NOMO-1 (cell line): Measurements from ENCODE around the gene HAUS3.

Source experiments
- DNase-seq, 2 experiments: peaks; one replicate each; lab custom pipeline; 2025; ENCODE audit not compliant: unreplicated experiment in 2 of 2; lab: John Stamatoyannopoulos, UW

HAUS3 gene

GRCh38 chr4:2253160-2254084 lies 11.5 kb upstream of the HAUS3 start:
- DNase-seq = no peak

- no peak for DNase-seq
Observed at GRCh38 chr4:2252530-2253091, 10.7 kb upstream of the HAUS3 start.

- no peak for DNase-seq
Observed at GRCh38 chr4:2251795-2252529, 10.0 kb upstream of the HAUS3 start.

DNA sequence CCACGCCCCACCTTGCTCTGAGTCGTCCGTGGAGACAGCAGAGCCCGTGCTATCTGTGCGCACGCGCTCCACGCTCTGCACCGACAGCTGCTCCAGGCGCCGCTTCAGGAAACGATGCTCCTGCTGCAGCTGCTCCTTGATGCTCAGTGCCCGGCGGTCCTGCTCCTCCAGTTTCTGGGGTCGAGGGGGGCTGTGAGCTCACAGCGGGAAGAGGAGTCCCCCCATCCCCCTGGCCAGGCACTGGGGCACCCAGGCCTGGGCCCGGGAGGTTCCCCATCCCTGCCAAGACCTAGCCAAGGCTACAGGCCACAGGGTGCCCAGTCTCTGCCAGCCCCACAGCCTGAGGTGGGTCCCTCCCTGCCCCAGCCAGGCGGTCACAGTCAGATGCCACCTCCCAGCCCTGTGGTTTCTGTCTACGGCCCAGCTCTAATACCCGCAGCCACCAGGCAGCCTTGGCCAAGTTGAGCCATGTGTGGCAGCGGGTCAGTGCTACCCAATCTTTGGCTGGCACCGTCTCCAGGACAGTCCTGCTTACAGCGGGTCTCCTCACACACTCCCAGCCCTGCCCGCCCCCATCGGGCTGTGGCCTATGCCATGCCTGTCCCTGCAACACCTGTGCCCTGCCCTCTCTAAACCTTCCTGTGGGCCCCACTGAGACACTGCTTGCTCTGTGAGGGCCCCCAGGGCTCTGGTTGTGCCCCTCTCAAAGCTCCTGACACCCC lies 9.3 kb upstream of the HAUS3 start:
- DNase-seq = no peak

- DNase-seq = no peak
Observed at GRCh38 chr4:2250357-2251072, 8.6 kb upstream of the HAUS3 start.

DNA sequence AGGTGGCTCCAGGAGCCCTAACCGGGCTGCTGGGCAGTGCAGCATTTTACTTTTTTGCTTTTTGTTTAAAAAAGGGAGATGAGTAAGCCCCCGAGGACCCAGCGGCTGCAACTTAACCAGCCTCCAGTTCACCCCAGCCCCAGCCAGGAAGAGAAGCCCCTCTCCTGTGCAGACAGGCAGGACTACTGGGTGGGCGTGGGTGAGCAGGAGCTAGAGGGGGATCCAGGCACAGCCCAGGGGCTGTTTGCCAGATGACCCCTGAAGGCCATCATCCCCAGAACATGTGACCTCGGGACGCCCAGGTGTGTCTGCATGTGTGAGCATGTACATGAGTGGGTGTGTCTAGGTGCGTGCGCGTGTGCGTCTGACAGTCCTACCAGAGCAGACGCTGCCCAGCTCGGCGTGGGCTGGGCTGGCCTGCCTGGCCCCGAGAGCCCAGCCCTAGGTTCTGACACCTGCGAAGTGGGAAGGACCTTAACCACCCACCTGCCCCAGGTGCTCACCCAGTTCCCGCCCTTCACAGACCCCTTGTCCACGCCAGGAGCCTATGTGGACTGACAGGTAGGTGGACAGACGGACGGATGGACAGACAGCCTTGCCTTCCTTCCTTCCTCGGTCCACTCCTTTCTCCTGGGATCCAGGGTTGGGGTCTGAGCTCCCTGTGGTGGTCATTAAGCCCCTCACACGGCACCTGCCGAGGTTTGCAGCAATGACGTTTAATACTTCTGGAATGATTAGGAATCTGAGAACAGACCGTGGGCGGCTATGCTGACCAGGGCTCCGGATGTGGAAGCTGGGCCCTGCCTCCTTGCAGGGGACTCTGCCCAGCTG lies 7.8 kb upstream of the HAUS3 start:
- DNase-seq = no peak

DNA sequence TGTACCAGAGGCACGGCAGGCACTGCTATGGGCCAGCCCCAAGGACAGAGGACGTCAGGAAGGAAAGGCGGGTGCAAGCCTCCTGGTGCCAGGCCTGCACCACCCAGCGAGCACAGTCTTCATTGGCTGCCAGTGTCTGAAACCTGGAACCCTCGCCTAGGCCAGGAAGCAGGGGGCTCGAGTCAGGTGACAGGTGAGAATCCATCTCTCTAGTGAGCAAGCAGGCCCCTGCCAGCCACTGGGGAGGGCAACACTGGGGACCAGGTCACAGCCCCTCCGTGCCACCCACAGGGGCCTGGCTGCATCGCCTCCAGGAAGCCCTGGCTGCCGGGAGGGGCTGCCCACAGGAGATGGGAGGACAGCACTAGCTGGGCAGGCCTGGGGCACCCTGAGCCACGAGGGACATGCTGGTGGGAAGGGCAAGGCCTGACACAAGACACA lies 6.9 kb upstream of the HAUS3 start:
- no peak for DNase-seq

GRCh38 chr4:2248044-2248780 lies 6.3 kb upstream of the HAUS3 start:
- no peak for DNase-seq

GRCh38 chr4:2247128-2248043 lies 5.5 kb upstream of the HAUS3 start:
- DNase-seq = no peak

DNA sequence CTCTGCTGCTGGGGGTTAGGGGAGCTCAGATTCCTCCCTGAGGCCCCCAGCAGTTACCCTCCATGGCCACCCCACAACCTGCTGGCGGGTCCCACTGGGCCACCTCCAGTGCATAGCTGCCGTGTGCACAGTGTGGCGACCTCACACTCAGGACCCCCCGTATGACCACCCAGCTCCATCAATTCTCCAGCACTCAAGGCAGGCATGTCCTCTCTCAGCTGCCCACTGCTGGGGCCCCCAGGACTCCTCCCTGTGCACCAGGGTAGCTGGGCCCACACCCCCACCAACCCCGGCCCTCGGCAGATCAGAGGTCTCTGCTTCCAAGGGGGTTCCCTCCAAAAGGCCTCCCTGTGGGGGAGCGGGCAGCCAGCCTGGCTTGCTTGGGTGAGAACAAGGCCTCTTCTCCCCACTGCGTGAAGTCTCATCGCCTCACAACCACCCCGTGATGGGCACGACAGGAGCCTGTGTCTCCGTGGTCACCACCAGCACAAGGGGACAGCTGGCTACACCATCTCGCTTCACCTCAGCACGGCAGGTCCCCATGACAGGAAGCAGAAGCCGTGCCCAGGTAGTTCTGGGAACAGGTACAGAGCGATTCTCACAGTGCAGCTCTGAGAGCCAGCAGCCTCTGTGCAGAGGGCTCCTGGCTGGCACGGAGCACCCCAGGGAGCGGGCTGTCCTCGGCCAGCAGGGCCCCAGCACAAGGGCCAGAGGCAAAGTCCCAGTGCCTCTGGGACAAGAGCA lies 4.6 kb upstream of the HAUS3 start:
- DNase-seq = no peak

DNA sequence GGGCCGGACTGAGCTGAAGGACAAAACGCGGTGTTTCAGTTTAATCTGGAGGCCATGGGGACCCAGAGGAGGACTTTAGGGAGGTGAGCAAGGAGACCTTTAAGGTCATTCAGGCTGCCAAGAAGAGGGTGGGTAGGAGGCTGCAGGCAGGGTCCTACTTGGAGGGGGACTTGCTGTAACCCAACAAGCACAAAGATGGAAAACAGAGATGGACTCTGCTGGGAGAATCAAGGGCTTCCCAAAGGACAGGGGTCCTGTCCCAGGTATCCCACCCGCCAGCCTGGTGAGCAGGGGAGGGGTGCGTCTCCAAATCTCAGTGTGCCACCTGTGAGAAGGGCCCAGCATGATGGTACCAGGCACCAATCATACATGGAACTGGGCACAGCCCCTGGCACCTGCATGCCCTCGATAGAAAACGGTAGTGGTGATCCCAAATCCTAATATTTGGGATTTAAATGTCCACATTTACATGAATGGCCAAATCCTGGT lies 3.9 kb upstream of the HAUS3 start:
- no peak for DNase-seq

DNA sequence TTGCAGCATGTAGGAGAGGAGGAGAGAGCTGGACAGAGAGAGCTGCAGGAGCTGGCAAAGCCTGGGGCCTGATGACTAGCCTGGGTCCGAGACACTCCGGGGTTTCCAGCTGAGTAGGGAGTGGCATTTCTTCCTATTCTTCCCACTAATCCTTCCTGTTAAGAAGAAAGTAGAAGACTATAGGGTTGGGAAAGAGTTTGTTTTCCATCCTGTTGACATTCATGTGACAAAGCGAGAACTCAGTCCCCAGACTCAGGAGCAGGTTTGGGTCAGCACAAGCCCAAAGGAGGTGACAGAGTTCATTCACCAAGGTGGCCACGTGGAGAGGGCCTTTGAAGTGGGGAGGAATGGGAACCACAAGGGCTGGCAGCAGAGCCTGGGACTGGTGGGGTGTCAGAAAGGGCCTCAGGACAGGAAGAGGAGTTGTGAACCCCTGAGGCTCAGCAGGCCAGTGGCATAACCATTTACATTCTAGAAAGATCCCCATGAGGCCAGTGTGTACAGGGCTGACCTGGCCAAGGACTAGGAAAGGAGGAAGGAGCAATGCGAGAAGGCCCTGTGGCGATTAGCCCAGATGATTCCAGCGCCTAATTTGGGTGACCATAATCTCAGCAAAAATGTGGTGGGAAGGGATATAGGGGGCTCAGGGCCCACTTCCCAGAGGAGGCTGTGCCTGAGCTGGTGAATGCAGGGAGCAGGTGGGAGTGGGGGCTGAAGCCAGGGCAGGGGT lies 3.3 kb upstream of the HAUS3 start:
- DNase-seq = no peak

GRCh38 chr4:2243681-2244380 lies 1.9 kb upstream of the HAUS3 start:
- peak; percentile 67 to 76 for DNase-seq

DNA sequence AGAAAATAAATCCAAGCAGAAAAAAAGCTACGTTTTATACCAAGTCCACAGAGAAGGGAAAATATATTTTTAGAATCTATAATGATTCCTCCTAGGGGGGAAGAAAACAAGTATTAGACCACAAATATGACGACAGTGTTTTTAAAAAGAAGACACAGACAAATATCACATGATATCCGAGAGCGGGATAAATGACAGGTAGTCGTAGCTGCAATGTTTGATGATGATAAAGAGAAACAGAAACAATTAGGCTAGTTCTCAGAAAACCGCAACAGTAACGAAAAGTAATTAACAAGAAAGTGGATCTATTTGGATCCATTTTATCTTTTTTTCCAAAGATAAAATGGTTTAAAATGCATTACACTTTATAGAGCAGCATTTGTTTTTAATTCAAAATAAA lies 918 bp downstream of the HAUS3 start:
- no peak for DNase-seq

GRCh38 chr4:2236944-2237666 lies 4.8 kb downstream of the HAUS3 start:
- DNase-seq = no peak
